HG02870 (cell line): ENCODE results near the gene CLMN.
"Not testable (repeated sequence)": the region's sequence is repeated elsewhere in the genome, so short reads cannot be mapped to it uniquely, and the experiment has no call there.

Experiments
- ATAC-seq: cut with Tn5 transposase; IDR thresholded peaks from one replicate; pipeline ENCODE4 v1.9.1; 2021; ENCODE audit warnings: mild to moderate bottlenecking, moderate library complexity; ENCODE audit not compliant: unreplicated experiment

CLMN gene

GRCh38 chr14:95222870-95223398 is 96.8 kb downstream of the CLMN start:
- ATAC-seq: no peak

GRCh38 chr14:95222151-95222631 is 97.5 kb downstream of the CLMN start:
- no peak for ATAC-seq

- ATAC-seq: no peak
These were observed 98.2 kb downstream of the CLMN start for GRCh38 chr14:95221531-95221930.

GRCh38 chr14:95220663-95221231 is 99.0 kb downstream of the CLMN start:
- ATAC-seq: no peak

GRCh38 chr14:95218472-95219193 is 101.1 kb downstream of the CLMN start:
- ATAC-seq: no peak

GRCh38 chr14:95218006-95218405 is 101.7 kb downstream of the CLMN start:
- no peak for ATAC-seq

- ATAC-seq: no peak
These were observed 102.3 kb downstream of the CLMN start for GRCh38 chr14:95217391-95217900.

GRCh38 chr14:95216008-95216407 is 103.7 kb downstream of the CLMN start:
- no peak for ATAC-seq

- no peak for ATAC-seq
These were observed 104.5 kb downstream of the CLMN start for GRCh38 chr14:95215094-95215725.

GRCh38 chr14:95213774-95214173 is 105.9 kb downstream of the CLMN start:
- ATAC-seq: no peak

- ATAC-seq: no peak
These were observed 107.8 kb downstream of the CLMN start for GRCh38 chr14:95211721-95212504.

- no peak for ATAC-seq
These were observed 109.0 kb downstream of the CLMN start for GRCh38 chr14:95210699-95211098.

GRCh38 chr14:95208598-95208997 is 111.1 kb downstream of the CLMN start:
- ATAC-seq: no peak

GRCh38 chr14:95207475-95208233 is 112.1 kb downstream of the CLMN start:
- no peak for ATAC-seq

GRCh38 chr14:95206534-95206933 is 113.2 kb downstream of the CLMN start:
- no peak for ATAC-seq

- ATAC-seq: no peak
These were observed 115.0 kb downstream of the CLMN start for GRCh38 chr14:95204705-95205104.

- ATAC-seq: not testable (repeated sequence)
These were observed 118.0 kb downstream of the CLMN start for GRCh38 chr14:95201745-95202144.

GRCh38 chr14:95200404-95200803 is 119.3 kb downstream of the CLMN start:
- ATAC-seq: no peak

GRCh38 chr14:95199298-95199983 is 120.3 kb downstream of the CLMN start:
- ATAC-seq: no peak

- ATAC-seq: no peak
These were observed 121.4 kb downstream of the CLMN start for GRCh38 chr14:95198320-95198719.
